NCI-H2196 treated with DMSO at 0.1 percent for 48 hours (cell line): ENCODE results near the gene RAB2B.

ENCODE experiments used
- DNase-seq: peaks from one replicate; lab custom pipeline; 2025; ENCODE audit not compliant: unreplicated experiment; lab: John Stamatoyannopoulos, UW

RAB2B gene

GRCh38 chr14:21476925-21477681 lies at the start of gene RAB2B, which contains the start of gene TOX4:
RAB2B (minus strand) TSS chr14:21476959; CDS start chr14:21476872, 87 bp downstream.
TOX4 (plus strand) TSS chr14:21477195; CDS start chr14:21477279, 84 bp downstream.
- DNase-seq = peak; percentile 98

- peak; percentile 87 for DNase-seq
Observed at GRCh38 chr14:21525962-21526671, 49.4 kb upstream of the RAB2B start, which contains the start of gene SALL2. SALL2 (minus strand) TSS chr14:21526346; CDS start chr14:21526127, 219 bp downstream.

- peak; percentile 13 for DNase-seq
Observed at GRCh38 chr14:21525571-21525961, 48.8 kb upstream of the RAB2B start.

GRCh38 chr14:21524575-21525490 lies 48.1 kb upstream of the RAB2B start:
- DNase-seq = no peak

GRCh38 chr14:21523203-21523602 lies 46.4 kb upstream of the RAB2B start:
- no peak for DNase-seq

- no peak for DNase-seq
Observed at GRCh38 chr14:21521501-21521900, 44.7 kb upstream of the RAB2B start.

GRCh38 chr14:21520767-21521166 lies 44.0 kb upstream of the RAB2B start:
- DNase-seq = no peak

GRCh38 chr14:21518725-21519124 lies 42.0 kb upstream of the RAB2B start:
- DNase-seq = no peak

- DNase-seq = no peak
Observed at GRCh38 chr14:21514341-21514740, 37.6 kb upstream of the RAB2B start.

GRCh38 chr14:21510735-21511657 lies 34.2 kb upstream of the RAB2B start, which contains the start of gene METTL3:
METTL3 (minus strand) TSS chr14:21511340; CDS start chr14:21511223, 117 bp downstream.
- DNase-seq = peak; percentile 98

- DNase-seq = no peak
Observed at GRCh38 chr14:21509432-21510143, 32.8 kb upstream of the RAB2B start.

- no peak for DNase-seq
Observed at GRCh38 chr14:21506557-21506956, 29.8 kb upstream of the RAB2B start.

GRCh38 chr14:21505012-21505553 lies 28.3 kb upstream of the RAB2B start:
- no peak for DNase-seq

- DNase-seq = no peak
Observed at GRCh38 chr14:21503376-21503775, 26.6 kb upstream of the RAB2B start.

GRCh38 chr14:21501568-21501967 lies 24.8 kb upstream of the RAB2B start:
- DNase-seq = no peak

GRCh38 chr14:21498540-21499526 lies 22.1 kb upstream of the RAB2B start:
- peak; percentile 45 for DNase-seq

GRCh38 chr14:21496453-21496852 lies 19.7 kb upstream of the RAB2B start:
- DNase-seq = peak; percentile 9
